ENCODE data around the gene TMC1. TPM values are rescaled to one million over a fixed set of nuclear protein-coding genes. Genes with fewer than 3 reads are reported as not detected.

The TMC1 gene
- polyA plus RNA-seq, 2 of the 4 experiments (the other 2 are of a cell fraction) = 0.12 to 0.17 TPM

- Histone ChIP-seq H3K4me1 (no peaks in the 10 kb centered on the region), H3K9me3 (no peaks in the 10 kb centered on the region), H3K4me3 (no peak overlapping the region), H3K4me2 (no peak overlapping the region), H3K27ac (no peak overlapping the region)
- no peak for TF ChIP-seq REST (IDR thresholded peaks at IDR 0.05)
- no peak for TF ChIP-seq ZC3H11A (IDR thresholded peaks at IDR 0.05)
- TF ChIP-seq, protein P1, sequence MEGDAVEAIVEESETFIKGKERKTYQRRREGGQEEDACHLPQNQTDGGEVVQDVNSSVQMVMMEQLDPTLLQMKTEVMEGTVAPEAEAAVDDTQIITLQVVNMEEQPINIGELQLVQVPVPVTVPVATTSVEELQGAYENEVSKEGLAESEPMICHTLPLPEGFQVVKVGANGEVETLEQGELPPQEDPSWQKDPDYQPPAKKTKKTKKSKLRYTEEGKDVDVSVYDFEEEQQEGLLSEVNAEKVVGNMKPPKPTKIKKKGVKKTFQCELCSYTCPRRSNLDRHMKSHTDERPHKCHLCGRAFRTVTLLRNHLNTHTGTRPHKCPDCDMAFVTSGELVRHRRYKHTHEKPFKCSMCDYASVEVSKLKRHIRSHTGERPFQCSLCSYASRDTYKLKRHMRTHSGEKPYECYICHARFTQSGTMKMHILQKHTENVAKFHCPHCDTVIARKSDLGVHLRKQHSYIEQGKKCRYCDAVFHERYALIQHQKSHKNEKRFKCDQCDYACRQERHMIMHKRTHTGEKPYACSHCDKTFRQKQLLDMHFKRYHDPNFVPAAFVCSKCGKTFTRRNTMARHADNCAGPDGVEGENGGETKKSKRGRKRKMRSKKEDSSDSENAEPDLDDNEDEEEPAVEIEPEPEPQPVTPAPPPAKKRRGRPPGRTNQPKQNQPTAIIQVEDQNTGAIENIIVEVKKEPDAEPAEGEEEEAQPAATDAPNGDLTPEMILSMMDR (IDR thresholded peaks at IDR 0.05) = no peak
- no peak for TF ChIP-seq RCOR1 (IDR thresholded peaks at IDR 0.05; ENCODE audit: low read depth, low read length)
- TF ChIP-seq ZSCAN20 (CRISPR knock-in tag; IDR thresholded peaks at IDR 0.05) = no peak
- ATAC-seq = no peak
- no peak for DNase-seq (ENCODE audit: low read depth in 1 of 2, low spot score in 1 of 2)
- ChIA-PET POLR2A (no interaction called here), CTCF (interaction anchor here (1.2 to 1.4 kb wide), 2 partner anchors 35 to 440 kb away, joined by 3 to 4 read pairs; no protein-coding TSS in a partner anchor)
- FAIRE-seq = no peak
- WGBS (ENCODE audit: missing lambda C conversion rate) = 89% methylated on average over 1 of the region's 1 CpG
Measured at GRCh38 chr9:72721067-72721466, 199.7 kb downstream of the TMC1 start.

DNA sequence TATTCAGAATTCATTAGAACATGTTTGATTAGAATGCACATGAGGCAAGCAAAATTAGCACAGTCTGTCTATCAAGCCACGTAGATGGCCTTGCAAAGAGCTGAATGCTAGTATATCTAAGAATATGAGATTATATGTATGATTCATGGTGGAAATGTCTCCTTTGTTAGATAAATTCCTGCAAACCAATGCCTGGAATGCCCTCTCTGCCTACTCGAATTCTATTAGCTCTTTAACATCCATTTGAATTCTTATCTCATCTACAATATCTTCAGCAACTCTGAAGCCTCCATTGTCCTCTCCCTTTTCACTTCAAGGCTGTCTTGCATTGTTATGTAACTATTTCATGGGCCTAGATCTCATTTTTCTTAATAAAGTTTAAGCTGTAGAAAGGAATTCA, 205.5 kb downstream of the TMC1 start:
- CTCF ChIA-PET = interaction anchor here (0.5 to 1.0 kb wide), 3 partner anchors 95 to 554 kb away, joined by 3 to 7 read pairs (median 3); no protein-coding TSS in a partner anchor
- POLR2A ChIA-PET = no interaction called here
- Histone ChIP-seq H3K4me3 (no peak overlapping the region), H3K4me1 (no peaks in the 10 kb centered on the region), H3K4me2 (no peak overlapping the region), H3K9me3 (no peaks in the 10 kb centered on the region), H3K27ac (no peak overlapping the region)
- no peak for DNase-seq (ENCODE audit: low read depth in 1 of 2, low spot score in 1 of 2)
- no peak for TF ChIP-seq EP300 (IDR thresholded peaks at IDR 0.05)
- no peak for TF ChIP-seq CEBPB (IDR thresholded peaks at IDR 0.05)
- TF ChIP-seq EHMT2 (IDR thresholded peaks at IDR 0.05; ENCODE audit: low read depth) = no peak
- no peak for TF ChIP-seq HMGXB4 (CRISPR knock-in tag; IDR thresholded peaks at IDR 0.05; ENCODE audit: borderline replicate concordance)
- no peak for TF ChIP-seq ZNF302 (CRISPR knock-in tag; IDR thresholded peaks at IDR 0.05)
- TF ChIP-seq TP53 (CRISPR knock-in tag; IDR thresholded peaks at IDR 0.05) = no peak
- TF ChIP-seq ZSCAN20 (CRISPR knock-in tag; IDR thresholded peaks at IDR 0.05) = no peak
- no peak for TF ChIP-seq POLR2A (IDR thresholded peaks at IDR 0.05; ENCODE audit: low read length)
- no peak for TF ChIP-seq HOXB5 (CRISPR knock-in tag; IDR thresholded peaks at IDR 0.05)
- TF ChIP-seq RCOR1 (IDR thresholded peaks at IDR 0.05; ENCODE audit: low read depth, low read length) = no peak
- peak; percentile 36 for FAIRE-seq
- ATAC-seq = no peak
- WGBS (ENCODE audit: missing lambda C conversion rate) = 46% methylated on average over 2 of the region's 2 CpGs

DNA sequence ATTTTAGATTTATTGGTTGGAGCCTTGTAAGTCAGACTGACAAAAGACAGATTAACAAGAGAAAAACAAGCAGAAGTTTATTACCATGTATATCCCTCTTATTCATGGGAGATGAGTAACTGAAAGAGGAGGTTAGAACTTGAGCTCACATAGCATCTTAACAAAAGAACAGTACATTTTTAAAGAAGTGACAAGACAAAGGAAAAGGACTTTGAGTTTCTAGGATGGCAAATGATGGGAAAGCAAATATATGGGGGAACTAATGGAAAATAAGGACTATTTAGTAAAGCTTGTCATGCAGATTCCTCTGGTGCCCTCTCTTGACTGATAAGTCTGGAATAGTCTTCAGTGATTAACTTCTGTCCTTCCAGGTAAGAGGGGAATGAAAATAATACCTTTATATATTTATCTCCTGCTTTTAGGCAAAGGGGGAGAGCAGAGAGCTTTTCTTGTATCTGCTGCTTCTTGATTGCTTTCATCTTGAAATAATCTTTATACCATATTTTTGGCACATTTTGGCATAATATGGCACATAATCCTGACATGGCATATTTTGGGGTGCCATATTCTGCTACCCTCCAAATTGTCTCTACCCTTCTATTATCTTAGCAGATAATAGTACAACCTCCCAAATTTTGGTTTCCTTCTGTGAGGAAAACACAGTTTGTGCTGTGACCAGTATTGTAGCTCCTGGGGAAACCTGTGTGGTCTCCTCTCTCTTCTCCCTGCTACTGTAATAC, 206.8 kb downstream of the TMC1 start:
- ChIA-PET CTCF (interaction anchor here (1.0 to 2.1 kb wide), 4 partner anchors 15 to 689 kb away, joined by 3 to 7 read pairs (median 4); no protein-coding TSS in a partner anchor), POLR2A (interaction anchor here (0.9 kb wide), 1 partner anchor 363 kb away, joined by 3 read pairs; the partner anchor contains the start of gene ZFAND5)
- Histone ChIP-seq H3K4me2 (no peak overlapping the region), H3K9me3 (no peaks in the 10 kb centered on the region), H3K27ac (no peak overlapping the region), H3K4me3 (no peak overlapping the region), H3K4me1 (no peaks in the 10 kb centered on the region)
- FAIRE-seq = peak; percentile 59
- DNase-seq (ENCODE audit: low read depth in 1 of 2, low spot score in 1 of 2) = no peak
- no peak for ATAC-seq
- TF ChIP-seq SMC3 (IDR thresholded peaks at IDR 0.05) (no peak), RAD21 (conservative IDR thresholded peaks at IDR 0.05 in 1 of 2, IDR thresholded peaks at IDR 0.05 in 1 of 2) (peak; percentile 6 to 16; a peak in 1 of 5 replicates), MAFK (IDR thresholded peaks at IDR 0.05; ENCODE audit: partially characterized antibody) (peak; percentile 61), HOXA7 (CRISPR knock-in tag; IDR thresholded peaks at IDR 0.05) (no peak), GATA3 (IDR thresholded peaks at IDR 0.05; ENCODE audit: borderline replicate concordance) (no peak), E2F6 (IDR thresholded peaks at IDR 0.05; ENCODE audit: borderline replicate concordance, low read depth) (no peak), MAZ (IDR thresholded peaks at IDR 0.05; ENCODE audit: borderline replicate concordance, low read depth, low read length) (no peak), ZNF302 (CRISPR knock-in tag; IDR thresholded peaks at IDR 0.05) (no peak), TFCP2L1 (CRISPR knock-in tag; IDR thresholded peaks at IDR 0.05) (no peak)

Data from A549 (cell line).